Measurements from ENCODE around the gene KIF18B.

KIF18B gene

DNA sequence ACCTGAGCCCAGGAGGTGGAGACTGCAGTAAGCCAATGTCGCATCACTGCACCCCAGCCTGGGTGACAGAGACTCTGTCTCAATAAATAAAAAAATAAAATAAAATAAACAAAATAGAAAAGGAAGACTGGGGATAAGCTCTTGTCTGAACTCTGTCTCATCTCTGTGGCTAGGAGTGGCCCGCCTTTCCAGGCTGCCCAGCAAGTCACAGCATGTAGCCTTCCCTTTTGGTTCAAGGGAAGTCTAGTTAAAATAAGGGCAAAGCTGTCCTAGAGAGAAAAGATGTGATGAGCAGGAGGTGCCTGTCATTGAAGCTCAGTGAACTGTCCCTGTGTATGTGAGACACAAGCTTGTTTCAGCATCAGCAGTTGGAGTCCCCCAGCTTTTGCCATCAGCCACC lies 29.6 kb downstream of the KIF18B start:
- DNase-seq (ENCODE audit: low read depth): no peak

DNA sequence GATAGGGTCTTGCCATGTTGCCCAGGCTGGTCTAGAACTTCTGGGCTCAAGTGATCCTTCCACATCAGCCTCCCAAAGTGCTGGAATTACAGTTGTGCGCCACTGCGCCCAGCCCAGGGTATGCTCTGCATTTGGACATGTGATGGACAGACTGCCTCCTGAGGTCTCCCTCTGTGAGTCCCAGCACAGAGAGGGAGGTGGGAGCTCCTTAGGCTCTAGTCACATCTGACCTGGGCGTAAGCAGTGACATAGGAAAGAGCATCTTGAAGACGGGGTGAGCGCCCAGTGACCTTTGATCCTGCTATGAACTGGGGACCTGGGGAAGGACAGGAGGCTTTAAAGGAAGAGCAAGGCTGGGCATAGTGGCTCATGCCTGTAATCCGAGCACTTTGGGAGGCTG lies 30.1 kb downstream of the KIF18B start:
- DNase-seq (ENCODE audit: low read depth): no peak

DNA sequence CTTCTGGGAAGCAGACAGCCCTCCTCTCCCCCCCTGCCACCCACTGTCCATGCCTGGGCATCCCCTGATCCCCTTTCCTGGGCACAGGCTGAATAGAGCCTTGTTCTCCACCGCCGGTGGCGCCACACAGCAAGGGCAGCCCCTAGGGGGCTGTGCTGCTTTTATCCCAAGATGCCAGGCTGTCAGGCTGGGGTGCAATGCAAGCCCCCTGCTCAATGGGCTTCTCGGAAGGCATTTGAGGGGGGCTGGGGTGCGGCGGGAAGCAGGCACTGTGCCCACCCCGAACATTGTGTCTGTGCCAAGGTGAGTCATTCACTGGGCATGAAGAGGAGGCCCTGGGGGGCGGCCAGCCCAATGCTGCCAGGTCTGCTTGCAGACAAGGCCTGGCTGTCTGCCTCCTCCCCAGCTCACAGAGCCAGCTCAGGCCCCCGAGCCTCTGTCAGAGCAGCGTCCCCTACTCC lies 30.8 kb downstream of the KIF18B start:
- DNase-seq (ENCODE audit: low read depth): no peak

DNA sequence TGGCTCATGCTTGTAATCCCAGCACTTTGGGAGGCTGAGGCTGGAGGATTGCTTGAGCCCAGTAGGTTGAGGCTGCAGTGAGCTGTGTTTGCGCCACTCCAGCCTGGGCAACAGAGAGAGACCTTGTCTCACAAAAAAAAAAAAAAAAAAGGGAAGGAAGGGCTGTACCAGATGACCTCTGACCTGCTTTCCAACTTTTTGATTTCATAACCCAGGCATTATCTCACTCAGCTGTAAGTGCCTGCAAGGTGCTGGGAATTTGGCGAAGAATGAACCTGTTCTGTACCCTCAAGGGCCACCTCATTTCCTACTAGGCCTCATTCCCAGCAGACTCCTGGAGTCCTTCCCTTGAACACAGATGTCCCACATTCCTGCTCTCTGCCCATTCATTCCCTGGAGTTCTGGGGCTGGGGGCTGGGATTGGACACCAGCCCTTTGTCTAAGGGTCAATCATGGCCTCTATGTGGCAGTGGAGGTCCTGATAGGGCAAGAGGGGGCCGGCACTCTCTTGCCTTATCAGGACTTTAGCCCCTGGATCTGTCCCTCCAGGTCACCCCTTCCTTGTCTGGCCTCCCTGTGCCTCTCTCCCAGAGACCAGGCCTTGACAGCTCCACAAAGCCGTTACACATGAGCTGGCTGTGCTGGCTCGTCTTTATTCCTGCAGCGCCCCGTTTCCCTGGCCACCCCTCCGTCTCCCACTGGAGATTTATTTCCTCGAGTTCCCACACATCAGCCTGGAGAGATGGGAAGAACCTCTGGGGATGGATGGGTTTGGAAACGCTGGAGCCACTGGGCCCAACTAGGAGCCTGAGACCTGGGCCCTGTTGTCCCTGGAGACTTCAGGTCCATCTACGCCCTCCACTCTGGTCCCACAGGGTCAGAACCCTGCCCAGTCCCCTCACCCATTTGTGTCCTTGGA lies 31.5 kb downstream of the KIF18B start:
- no peak for DNase-seq (ENCODE audit: low read depth)

DNA sequence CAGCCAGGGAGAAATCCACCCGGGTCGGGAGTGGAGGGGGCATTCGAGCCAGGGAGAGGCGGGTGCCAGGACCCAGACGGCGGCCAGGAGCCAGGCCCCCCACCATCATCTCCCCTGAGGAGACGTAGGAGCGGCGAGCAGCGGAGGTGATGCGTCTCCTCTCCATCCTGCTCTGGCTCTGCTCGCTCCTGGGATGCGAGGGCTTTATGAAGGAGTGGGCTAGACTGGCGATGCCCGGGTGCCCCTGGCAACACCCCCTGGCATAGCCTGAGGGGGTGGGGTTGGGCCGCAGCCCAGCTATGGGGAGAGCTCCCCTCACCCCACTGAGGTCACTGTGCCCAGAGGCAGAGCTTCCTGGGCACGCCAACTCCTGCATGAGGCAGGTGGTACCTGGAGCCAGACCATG lies 32.2 kb downstream of the KIF18B start, which contains the start of gene GFAP:
Gene GFAP, minus strand, starts transcription at position 180 of the 406 bp plus-strand sequence. Its CDS starts 14 bp downstream, at position 166.
- DNase-seq (ENCODE audit: low read depth): no peak

DNA sequence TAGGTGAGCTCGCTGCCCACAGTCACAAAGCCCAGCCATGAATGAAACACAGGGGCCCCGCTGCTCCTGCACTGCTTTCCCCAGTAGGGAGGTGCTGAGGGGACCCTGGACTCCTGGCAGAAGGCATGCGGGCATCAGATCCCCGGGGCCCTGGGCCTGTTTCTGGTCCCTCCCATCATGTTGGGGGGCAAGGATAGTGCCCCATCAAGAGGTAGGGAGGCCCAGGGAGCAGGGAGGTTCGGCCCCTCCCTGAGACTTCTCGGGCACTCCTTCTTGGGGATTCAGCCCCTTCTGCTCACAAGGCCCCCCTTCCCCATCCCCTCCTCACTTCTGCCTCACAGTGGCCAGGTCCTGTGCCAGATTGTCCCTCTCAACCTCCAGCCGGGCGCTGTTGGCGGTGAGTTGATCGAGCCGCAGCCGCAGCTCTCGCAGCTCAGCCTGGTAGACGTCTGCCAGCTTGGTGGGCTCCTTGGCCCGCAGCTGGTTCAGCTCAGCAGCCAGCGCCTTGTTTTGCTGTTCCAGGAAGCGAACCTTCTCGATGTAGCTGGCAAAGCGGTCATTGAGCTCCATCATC lies 32.8 kb downstream of the KIF18B start:
- no peak for DNase-seq (ENCODE audit: low read depth)

DNA sequence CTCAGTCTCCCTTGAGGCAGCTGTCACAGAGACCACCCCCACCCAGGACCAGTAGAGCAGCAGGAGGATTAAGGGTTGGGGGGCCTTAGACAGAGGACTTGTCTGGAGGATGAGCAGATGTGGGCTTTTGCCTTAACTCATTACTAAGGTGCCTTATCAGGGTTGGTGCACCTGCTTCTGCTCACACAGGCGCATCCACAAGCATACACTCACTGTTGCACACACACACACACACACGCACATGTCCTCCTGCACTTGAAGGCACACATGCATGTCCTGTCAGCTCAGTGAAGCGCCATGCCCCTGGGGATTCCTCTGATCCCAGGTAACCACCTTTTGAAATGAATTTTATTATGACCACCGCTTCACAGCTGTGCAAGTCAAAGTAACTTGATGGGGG lies 33.4 kb downstream of the KIF18B start:
- no peak for DNase-seq (ENCODE audit: low read depth)

DNA sequence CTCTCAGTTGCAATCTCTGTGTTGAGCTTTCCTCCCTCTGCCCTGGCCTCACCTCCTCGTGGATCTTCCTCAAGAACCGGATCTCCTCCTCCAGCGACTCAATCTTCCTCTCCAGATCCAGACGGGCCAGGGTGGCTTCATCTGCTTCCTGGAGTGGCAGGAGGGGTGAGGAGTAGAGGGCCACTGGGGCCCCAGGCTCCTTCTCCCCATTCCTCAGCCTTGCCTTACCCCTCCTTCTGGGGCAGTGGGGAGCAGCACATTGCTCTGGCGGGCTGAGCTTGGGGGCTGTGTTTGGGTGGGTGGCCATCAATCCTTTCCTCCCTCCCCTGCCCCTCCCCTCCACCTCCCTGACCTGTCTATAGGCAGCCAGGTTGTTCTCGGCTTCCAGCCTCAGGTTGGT lies 33.9 kb downstream of the KIF18B start:
- DNase-seq (ENCODE audit: low read depth): no peak

DNA sequence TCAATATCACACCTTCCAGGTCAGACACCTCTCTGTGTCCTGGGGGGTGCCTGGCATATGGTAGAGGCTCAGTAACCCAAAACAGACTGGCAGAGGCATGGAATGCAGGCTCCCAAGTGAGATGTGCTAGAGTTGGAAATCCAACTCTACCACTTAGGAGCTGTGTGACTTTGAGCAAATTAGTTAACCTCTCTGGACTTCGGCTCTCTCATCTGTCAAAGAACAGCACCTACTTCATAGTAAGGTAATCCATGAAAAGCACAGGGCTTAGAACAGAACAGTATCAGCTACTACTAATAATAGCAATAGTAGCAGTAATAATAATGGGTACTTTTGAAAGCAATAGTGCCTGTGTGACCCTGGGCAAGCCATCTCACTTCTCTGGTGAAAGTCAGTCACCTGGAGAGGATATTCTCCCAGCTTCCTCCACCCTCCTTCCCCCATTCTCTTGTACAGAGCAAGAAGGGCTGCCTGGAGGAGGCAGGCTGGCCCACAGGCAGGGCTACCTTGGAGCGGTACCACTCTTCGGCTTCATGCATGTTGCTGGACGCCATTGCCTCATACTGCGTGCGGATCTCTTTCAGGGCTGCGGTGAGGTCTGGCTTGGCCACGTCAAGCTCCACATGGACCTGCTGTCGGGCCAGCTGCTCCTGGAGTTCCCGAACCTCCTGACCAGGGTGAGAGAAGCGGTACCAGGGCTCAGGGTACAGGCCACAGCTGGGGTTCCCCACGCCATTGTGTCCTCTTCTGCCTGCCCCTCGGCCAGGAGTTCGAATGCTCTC lies 34.6 kb downstream of the KIF18B start:
- no peak for DNase-seq (ENCODE audit: low read depth)

DNA sequence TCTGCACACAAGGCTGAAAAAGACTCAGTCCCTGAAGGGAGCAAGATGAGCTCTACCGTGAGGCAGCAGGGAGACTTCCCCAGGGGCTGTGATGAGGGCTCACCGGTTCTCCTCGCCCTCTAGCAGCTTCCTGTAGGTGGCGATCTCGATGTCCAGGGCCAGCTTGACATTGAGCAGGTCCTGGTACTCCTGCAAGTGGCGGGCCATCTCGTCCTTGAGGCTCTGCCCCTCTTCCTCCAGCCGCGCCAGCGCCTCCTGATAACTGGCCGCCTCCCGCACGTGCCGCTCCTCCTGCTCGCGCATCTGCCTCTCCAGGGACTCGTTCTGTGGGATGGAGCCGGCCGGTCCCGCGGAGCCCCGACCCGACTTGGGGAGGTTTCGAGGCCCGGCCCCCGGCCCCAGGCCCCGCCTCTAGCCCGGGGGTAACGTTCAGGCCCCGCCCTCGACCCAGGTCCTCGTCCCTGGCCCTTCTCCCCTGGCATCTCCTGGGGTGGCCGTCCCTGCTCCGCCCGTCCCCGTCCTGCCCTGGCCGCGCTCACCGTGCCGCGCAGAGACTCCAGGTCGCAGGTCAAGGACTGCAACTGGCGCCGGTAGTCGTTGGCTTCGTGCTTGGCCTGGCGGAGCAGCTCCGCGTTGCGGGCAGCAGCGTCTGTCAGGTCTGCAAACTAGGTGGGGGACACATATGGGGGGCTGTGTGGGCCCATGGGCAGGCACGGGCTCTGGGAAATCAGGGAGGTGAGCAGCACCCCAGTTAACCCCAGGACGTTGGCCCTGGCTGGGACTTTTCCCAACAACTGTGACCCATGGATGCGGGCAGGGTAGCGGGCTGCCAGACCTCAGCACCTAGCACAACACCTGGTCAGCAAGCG lies 36.2 kb downstream of the KIF18B start:
- no peak for DNase-seq (ENCODE audit: low read depth)

DNA sequence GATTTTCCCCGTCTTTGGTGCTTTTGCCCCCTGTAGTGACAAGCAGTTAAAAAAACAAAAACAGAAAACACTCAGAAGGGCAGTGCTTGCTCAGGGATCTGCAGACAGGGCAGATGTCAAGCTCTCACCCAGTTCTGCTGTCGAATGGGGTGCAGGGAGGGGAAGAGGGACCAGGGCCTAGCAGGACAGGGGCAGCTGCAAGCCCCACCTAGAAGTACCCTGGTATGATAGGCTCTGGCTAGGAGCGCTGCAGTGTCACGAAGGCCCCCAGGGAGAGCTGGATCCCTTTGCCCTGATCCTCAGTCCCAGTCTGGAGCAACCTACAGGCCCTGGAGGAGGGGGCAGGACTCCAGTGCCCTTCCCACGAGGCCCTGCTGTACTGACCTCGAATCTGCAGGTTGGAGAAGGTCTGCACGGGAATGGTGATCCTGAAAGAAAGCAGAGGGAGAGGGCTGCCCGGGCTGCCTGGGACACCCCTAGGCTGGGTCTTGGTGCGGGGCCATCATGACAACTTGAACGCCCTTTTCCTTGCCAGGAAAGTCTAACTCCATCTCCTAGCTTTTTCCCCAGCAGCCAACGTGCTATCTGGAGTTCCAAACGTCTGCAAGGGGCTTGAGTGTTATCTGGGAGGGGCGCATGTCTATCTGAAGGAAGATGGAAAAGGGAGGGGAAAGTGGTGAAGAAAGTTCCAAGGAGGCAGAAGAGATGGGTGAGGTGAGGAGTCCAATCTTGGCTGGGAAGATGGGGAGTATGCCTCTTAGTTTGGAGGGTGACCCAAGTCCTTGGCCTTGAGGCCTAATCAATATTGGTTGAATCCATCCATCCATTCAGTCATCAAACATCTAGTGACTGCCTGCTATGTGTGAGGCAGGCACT lies 37.1 kb downstream of the KIF18B start:
- DNase-seq (ENCODE audit: low read depth): no peak

DNA sequence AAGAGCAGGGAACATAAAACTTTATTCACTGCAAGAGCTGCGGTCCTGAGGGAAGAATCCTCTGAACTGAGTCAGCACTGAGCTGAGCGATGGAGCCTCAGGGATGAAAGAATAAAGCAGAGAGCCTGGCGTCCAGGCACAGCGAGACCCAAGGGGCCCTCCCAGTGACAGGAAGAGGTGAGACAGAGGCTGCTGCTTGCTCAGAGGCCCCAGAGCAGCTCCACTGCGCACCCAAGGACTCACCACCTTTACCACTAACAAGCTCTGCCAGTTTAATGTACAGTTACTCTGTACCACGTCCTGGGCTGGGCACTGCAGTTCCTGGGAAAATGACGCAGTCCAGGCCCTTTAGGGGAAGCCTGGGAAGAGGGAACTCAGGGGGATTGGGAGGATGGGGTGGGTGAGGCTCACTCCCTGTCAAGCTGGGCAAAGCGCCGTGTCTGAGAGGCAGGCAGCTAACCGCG lies 37.9 kb downstream of the KIF18B start:
- no peak for DNase-seq (ENCODE audit: low read depth)

DNA sequence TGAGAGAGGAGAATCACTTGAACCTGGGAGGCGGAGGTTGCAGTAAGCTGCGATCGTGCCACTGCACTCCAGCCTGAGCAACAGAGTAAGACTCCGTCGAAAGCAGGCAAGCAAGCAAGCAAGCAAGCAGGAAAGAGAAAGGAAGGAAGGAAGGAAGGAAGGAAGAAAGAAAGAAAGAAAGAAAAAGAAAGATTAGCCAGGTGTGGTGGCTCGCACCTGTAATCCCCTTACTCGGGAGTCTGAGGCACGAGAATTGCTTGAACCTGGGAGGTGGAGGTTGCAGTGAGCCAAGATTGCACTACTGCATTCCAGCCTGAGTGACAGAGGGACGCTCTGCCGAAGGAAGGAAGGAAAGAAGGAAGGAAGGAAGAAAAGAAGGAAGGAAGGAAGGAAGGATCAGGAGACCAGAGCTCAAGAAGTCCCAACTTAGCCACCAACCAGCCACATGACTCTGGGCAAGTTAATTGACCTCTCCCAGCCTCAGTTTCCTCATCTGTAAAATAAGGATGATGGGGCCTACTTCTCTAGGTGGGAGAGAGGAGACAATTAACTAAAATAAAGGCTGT lies 38.7 kb downstream of the KIF18B start:
- DNase-seq (ENCODE audit: low read depth): no peak

DNA sequence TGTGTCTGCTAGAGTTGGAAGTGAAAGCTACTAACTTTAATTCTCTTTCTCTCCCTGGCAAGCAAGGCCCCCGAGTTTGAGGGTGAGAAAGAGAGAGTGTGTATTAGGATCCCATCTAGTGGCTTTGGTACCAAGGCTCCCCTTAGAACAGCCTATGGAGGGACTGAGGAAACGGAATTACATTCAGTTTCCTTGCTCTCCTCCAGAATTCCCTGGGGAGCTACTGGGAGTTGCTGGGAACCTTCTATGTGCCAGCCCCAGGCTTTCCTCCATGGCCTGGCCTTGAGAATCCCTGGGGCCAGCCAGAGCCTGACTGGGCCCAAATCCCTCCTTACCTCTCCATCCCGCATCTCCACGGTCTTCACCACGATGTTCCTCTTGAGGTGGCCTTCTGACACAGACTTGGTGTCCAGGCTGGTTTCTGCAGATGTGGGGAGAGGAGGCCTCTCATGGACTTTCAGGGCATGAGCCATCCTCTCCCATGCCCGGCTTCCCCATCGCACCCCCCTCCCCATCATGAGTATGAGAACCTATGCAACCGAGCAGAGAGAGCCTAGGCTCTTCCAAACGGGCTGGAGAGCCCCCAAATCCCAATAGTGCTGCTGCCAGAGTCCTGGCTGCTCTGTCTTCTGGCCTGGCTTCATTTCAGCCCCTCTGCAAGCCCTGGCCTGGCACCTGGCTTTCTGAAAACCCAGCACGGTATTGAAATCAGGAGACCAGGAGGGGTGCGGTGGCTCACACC lies 39.7 kb downstream of the KIF18B start:
- no peak for DNase-seq (ENCODE audit: low read depth)

DNA sequence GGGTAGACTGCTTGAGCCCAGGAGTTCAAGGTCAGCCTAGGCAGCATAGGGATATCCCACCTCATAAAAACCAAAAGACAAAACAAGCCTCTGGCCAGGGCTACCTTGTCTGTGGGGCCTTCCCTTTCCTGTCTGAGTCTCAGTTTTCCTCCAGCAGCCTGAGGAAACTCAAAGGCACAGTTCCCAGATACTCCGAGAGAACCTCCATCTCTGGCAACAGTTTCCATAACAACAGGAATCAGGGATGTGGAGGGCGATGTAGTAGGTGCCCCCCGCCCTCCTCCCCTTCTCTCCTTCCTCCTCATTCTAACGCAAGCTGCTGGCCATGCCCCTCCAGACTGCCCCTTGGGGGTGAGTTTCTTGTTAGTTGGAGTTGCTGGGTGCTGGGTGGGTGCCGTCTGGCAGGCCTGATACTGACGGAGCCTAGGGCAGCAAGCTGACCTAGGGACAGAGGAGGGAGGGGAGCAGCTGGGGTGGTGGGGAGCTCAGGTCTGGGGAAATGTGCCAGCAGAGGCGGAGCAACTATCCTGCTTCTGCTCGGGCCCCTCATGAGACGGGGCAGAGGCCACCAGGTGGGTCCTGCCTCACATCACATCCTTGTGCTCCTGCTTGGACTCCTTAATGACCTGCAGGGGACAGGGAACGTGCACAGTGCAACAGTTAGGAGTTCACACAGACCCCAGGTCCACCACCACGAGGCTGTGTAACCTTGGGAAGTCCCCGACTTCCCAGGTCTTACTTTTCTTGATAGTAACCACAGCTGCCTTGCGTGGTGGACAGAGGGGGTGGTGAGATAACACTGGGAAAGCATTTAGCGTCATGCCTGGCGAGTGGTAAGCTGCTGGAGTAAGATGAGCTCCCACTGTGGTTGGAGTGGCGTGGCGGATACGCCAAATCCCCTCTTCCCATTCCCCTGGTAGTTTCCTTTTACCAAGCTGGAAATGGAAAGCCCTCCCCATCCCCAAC lies 40.5 kb downstream of the KIF18B start:
- no peak for DNase-seq (ENCODE audit: low read depth)

DNA sequence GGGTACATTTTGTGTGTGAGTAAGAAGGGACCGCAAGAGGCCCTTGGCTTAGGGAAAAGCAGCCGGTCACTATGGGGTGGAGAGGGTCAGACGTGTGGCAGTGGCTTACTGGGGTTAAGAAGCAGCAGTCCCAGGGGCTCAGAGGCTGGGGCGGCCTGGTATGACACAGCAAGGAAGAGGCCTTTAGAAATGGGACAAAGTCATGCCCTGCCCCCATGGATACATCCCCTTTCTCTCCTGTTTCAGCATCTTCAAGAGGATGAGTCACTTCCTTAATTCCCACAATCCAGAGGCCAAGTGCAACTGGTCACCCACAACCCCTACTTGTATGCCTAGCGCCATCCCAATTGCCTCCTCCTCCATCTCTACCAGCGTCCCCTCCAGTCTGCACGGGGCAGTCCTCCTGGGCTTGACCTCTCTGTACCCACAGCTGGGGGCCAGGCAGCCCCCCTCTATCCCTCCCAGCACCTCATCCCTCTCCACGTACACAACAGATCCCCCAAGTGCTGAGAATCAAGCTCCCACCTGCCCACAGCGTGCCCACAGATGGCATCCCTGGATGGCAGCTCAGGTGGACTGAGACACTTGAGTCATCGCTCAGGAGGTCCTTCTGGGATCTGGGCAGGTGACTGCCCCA lies 41.4 kb downstream of the KIF18B start:
- DNase-seq (ENCODE audit: low read depth): no peak
